Liver (tissue), 9 donors: ENCODE measurements around the gene SYCE3. TPM values are rescaled to one million over a fixed set of nuclear protein-coding genes. Genes with fewer than 3 reads are reported as not detected.

Experiments used
- DNase-seq: peaks from one replicate; pipeline ENCODE4 v3.0.0-alpha.2; 2017; ENCODE audit warnings: low spot score
- H3K27ac ChIP-seq, 2 donors: one replicate each; pipeline ENCODE4 v1.7.0; 2013; ENCODE audit warnings: inconsistent platforms in 2 of 2, low read length in 2 of 2, control low read depth in 1 of 2, low read depth in 1 of 2, mild to moderate bottlenecking in 1 of 2
- H3K27me3 ChIP-seq, 4 donors: one replicate each; pipeline versions ENCODE4 v1.6.1 to v1.7.0; 2013; ENCODE audit warnings: low read length in 3 of 4, inconsistent platforms in 1 of 4, mild to moderate bottlenecking in 1 of 4, moderate library complexity in 1 of 4; ENCODE audit not compliant: control insufficient read depth in 4 of 4, insufficient read depth in 4 of 4
- H3K36me3 ChIP-seq, 4 donors: one replicate each; pipeline versions ENCODE4 v1.6.1 to v1.7.0; 2013; ENCODE audit warnings: low read length in 3 of 4, mild to moderate bottlenecking in 3 of 4, low read depth in 1 of 4, moderate library complexity in 1 of 4; ENCODE audit not compliant: control insufficient read depth in 4 of 4, insufficient read depth in 3 of 4
- H3K4me1 ChIP-seq, 4 donors: one replicate each; pipeline versions ENCODE4 v1.6.1 to v1.7.0; 2013; ENCODE audit warnings: low read length in 3 of 4, mild to moderate bottlenecking in 3 of 4, moderate library complexity in 1 of 4; ENCODE audit not compliant: control insufficient read depth in 4 of 4, insufficient read depth in 4 of 4
- H3K4me3 ChIP-seq, 3 donors: one replicate each; pipeline versions ENCODE4 v1.6.1 to v1.7.0; 2013; ENCODE audit warnings: low read length in 3 of 3, control low read depth in 1 of 3, low read depth in 1 of 3, mild to moderate bottlenecking in 1 of 3
- H3K9ac ChIP-seq, 2 donors: one replicate each; pipeline ENCODE4 v1.7.0; 2013; ENCODE audit warnings: low read length in 2 of 2, mild to moderate bottlenecking in 2 of 2, moderate library complexity in 2 of 2, control low read depth in 1 of 2, low read depth in 1 of 2
- H3K9me3 ChIP-seq, 4 donors: one replicate each; pipeline versions ENCODE4 v1.6.1 to v1.7.0; 2013; ENCODE audit warnings: low read length in 3 of 4; ENCODE audit not compliant: control insufficient read depth in 4 of 4
- CTCF ChIP-seq: fragments of 150-350 bp; IDR thresholded peaks from 2 replicates; pipeline ENCODE4 v1.5.1; 2017; ENCODE audit warnings: improper control_type of control experiment, low read depth, low read length; ENCODE audit not compliant: missing input control
- EGR1 ChIP-seq, 2 donors: IDR thresholded peaks; 2 replicates each; pipeline ENCODE4 v1.6.1; 2016 to 2018; ENCODE audit warnings: antibody characterized with exemption in 2 of 2, low read depth in 2 of 2
- FOXA1 ChIP-seq: IDR thresholded peaks from 2 replicates; pipeline ENCODE4 v1.6.1; 2016; ENCODE audit warnings: antibody characterized with exemption
- FOXA2 ChIP-seq: IDR thresholded peaks from 2 replicates; pipeline ENCODE4 v1.6.1; 2016; ENCODE audit warnings: antibody characterized with exemption
- GABPA ChIP-seq, 2 donors: IDR thresholded peaks in 1 of 2; conservative IDR thresholded peaks in 1 of 2; 2 replicates each; pipeline ENCODE4 v1.6.1; 2016; ENCODE audit warnings: antibody characterized with exemption in 2 of 2, mild to moderate bottlenecking in 1 of 2, moderate library complexity in 1 of 2
- HNF4G ChIP-seq: IDR thresholded peaks from 2 replicates; pipeline ENCODE4 v1.6.1; 2016; ENCODE audit warnings: antibody characterized with exemption
- MAX ChIP-seq: IDR thresholded peaks from 2 replicates; pipeline ENCODE4 v1.6.1; 2016; ENCODE audit warnings: antibody characterized with exemption
- NR2F2 ChIP-seq: IDR thresholded peaks from 2 replicates; pipeline ENCODE4 v1.6.1; 2016; ENCODE audit warnings: antibody characterized with exemption
- RAD21 ChIP-seq, 2 donors: IDR thresholded peaks; 2 replicates each; pipeline ENCODE4 v1.6.1; 2016; ENCODE audit warnings: antibody characterized with exemption in 2 of 2, mild to moderate bottlenecking in 2 of 2
- RXRA ChIP-seq, 2 donors: IDR thresholded peaks; 2 replicates each; pipeline ENCODE4 v1.6.1; 2017 to 2018; ENCODE audit warnings: antibody characterized with exemption in 2 of 2, mild to moderate bottlenecking in 1 of 2
- SP1 ChIP-seq: IDR thresholded peaks from 2 replicates; pipeline ENCODE4 v1.6.1; 2018; ENCODE audit warnings: antibody characterized with exemption, mild to moderate bottlenecking
- TAF1 ChIP-seq: conservative IDR thresholded peaks from 2 replicates; pipeline ENCODE4 v1.6.1; 2016; ENCODE audit warnings: antibody characterized with exemption, mild to moderate bottlenecking
- YY1 ChIP-seq: IDR thresholded peaks from 2 replicates; pipeline ENCODE4 v1.6.1; 2016; ENCODE audit warnings: antibody characterized with exemption, mild to moderate bottlenecking
- WGBS: extraction: QIAGEN DNeasy Blood & Tissue Kit; methylation state at CpG from one replicate; pipeline ENCODE4 v1.1.7; 2013; 5-methylcytosine and 5-hydroxymethylcytosine counted together
- polyA plus RNA-seq, 2 donors: library from polyadenylated mRNA; stranded (reverse) in 1 of 2; unstranded in 1 of 2; fragments of 200-250 nt in 1 of 2; fragments of >200 nt in 1 of 2; fragmentation: Nextera tagmentation in 1 of 2; extraction: Ambion mirVana in 1 of 2; gene quantifications; one replicate each; pipeline versions ENCODE4 v1.2.1 to v1.2.3, GENCODE V29; 2013 to 2015
- total RNA-seq, 2 donors: library from RNA; depleted of rRNA; stranded (reverse); fragments of >200 nt; gene quantifications; one replicate each; pipeline ENCODE4 v1.2.3, GENCODE V29; 2014
- donor health status: healthy.
- donor health status: healthy.
- donor health status: healthy.
- donor health status: healthy.
- donor health status: healthy.

The SYCE3 gene
- total and polyA plus RNA-seq, 4 donors = 0.45 to 2.2 TPM; not detected in 2

- no peak for TF ChIP-seq NR2F2
Observed at GRCh38 chr22:50523806-50524675, 38.7 kb downstream of the SYCE3 start (continued).

DNA sequence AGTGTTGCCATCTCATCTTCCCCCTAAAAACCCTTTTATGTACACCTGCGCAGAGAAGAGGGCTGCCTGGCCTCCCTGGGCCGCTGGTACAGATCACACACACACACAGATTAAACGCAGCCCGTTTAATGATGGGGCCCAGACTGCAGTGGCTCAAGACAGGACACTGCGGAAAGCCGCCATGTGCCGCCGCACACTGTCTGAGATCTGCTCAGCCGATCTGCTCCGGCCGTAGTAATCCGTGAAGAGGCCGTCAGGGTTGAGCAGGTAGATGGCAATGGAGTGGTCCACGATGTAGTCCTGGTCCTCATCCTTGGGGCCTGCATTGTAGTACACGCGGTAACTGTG lies 39.3 kb downstream of the SYCE3 start:
- no peak for DNase-seq
- Histone ChIP-seq H3K4me1 (peaks cover 10 to 47% (median 23%) of the 10 kb centered on the region in 4 donors), H3K4me3 (no peak overlapping the region), H3K36me3 (peaks cover 9 to 42% (median 15%) of the 10 kb centered on the region in 4 donors), H3K9me3 (no peaks in the 10 kb centered on the region), H3K27ac (no peak overlapping the region), H3K27me3 (no peaks in the 10 kb centered on the region), H3K9ac (no peak overlapping the region)
- no peak for TF ChIP-seq YY1
- no peak for TF ChIP-seq FOXA1
- TF ChIP-seq CTCF = no peak
- no peak for TF ChIP-seq SP1
- TF ChIP-seq RXRA (IDR thresholded peaks at IDR 0.05) = no peak
- no peak for TF ChIP-seq FOXA2
- 93% methylated on average over 16 of the region's 16 CpGs for WGBS

DNA sequence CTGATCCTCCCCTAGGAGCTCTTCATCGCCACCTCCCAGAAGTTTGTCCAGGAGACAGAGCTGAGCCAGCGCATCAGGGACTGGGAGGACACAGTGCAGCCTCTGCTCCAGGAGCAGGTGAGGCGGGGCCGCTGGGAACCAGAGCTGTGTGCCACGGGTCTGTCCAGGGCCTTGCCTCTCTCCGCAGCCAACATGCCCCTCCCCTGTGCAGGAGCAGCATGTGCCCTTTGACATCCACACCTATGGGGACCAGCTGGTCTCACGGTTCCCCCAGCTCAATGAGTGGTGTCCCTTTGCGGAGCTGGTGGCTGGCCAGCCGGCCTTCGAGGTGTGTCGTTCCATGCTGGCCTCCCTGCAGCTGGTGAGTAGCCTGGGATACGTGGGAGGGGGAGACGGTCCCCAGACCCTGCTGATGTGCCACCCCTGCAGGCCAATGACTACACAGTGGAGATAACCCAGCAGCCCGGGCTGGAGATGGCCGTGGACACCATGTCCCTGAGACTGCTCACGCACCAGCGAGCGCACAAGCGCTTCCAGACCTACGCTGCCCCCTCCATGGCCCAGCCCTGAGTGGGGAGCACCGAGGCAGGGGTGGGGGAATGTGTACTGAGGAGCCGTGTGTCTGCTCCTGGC lies 39.8 kb downstream of the SYCE3 start:
- 87% methylated on average over 22 of the region's 22 CpGs for WGBS
- no peak overlapping the region for H3K4me3 ChIP-seq
- DNase-seq = no peak
- no peak for TF ChIP-seq YY1
- TF ChIP-seq FOXA1 = no peak
- TF ChIP-seq HNF4G = no peak
- no peak for TF ChIP-seq MAX
- no peak for TF ChIP-seq RXRA (IDR thresholded peaks at IDR 0.05)
- no peak for TF ChIP-seq EGR1 (IDR thresholded peaks at IDR 0.05; ENCODE audit: low read depth in 2 of 2)
- TF ChIP-seq CTCF = no peak
- no peak for TF ChIP-seq NR2F2
- no peak for TF ChIP-seq TAF1
- no peak for TF ChIP-seq SP1
- TF ChIP-seq GABPA (IDR thresholded peaks at IDR 0.05 in 1 of 2, conservative IDR thresholded peaks at IDR 0.05 in 1 of 2) = no peak
- no peak for TF ChIP-seq RAD21 (IDR thresholded peaks at IDR 0.05)
- H3K9ac ChIP-seq = no peak overlapping the region
- H3K4me1 ChIP-seq = peaks cover 10 to 42% (median 23%) of the 10 kb centered on the region in 4 donors
- no peak overlapping the region for H3K27ac ChIP-seq
- no peaks in the 10 kb centered on the region for H3K27me3 ChIP-seq
- H3K36me3 ChIP-seq = peaks cover 9 to 47% (median 17%) of the 10 kb centered on the region in 4 donors
- no peaks in the 10 kb centered on the region for H3K9me3 ChIP-seq
